Measurements from ENCODE around the gene NEURL3.

GRCh38 chr2:96506016-96506906, 1.1 kb upstream of the NEURL3 start:
- TF ChIP-seq CTCF (IDR thresholded peaks at IDR 0.05) (no peak), POLR2A (IDR thresholded peaks at IDR 0.05) (no peak)
